Measurements from ENCODE around the gene ACAA2. TPM values are rescaled to one million over a fixed set of nuclear protein-coding genes. Genes with fewer than 3 reads are reported as not detected.

ACAA2 gene
- total RNA-seq, 1 donor from 2014 or later: 109 TPM

DNA sequence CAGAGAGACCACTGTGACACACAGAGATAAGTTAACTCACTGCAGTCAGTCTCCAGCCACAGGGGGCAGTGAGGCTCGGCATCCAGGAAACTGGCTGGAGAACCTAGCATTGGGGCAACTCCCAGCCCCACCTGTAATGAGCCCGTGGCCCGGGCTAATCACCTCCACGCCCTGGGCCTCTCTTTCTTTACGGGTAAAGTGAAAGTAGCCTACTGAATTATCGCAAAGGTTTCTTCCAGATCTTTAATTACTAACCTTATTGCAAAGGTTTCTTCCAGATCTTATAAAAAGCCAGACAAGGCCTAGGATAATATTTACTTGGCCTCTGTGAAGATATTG is 45.7 kb upstream of the ACAA2 start:
- no peak overlapping the region for H3K27ac Mint-ChIP-seq (ENCODE audit: unreplicated experiment)
- no peak overlapping the region for H3K4me3 Mint-ChIP-seq (ENCODE audit: unreplicated experiment)

DNA sequence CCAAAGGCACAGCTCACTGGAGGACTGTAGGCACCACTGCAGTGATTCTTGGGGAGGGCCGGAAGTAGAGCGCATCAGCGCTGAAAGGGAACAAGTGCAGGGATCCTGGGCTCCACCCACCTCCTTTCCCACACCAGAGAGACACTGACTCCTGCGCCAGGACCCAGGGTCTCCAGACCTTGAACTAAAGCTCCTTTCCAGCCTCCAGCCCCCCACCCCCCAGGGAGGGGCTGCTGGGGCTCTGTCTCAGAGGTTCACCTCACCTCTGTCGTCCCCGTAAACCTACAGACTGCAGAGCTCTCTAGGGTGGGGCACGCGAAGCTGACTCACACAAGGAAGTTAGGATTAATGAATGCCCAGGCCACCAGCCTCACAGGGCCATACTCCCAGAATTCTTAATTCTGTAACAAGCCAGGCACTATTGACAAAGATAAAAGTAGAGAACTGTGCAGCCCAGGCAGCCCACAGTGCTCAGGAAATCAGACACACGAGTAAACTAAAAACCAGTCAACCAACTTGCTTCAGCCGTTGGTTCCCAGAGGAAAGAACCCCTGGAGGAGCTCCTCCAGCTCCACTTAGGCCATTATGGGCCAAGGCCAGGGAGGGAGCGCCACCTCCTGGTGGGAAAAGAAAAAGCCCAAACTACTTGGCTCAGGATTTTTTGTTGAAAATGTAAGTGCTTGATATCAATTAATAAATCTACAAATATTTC is 45.1 kb upstream of the ACAA2 start:
- Mint-ChIP-seq H3K4me1 (ENCODE audit: low read depth, unreplicated experiment) (peaks cover 32% of the 10 kb centered on the region), H3K9me3 (ENCODE audit: unreplicated experiment) (peaks cover 2% of the 10 kb centered on the region), H3K4me3 (ENCODE audit: unreplicated experiment) (no peak overlapping the region), H3K36me3 (ENCODE audit: unreplicated experiment) (no peaks in the 10 kb centered on the region), H3K27ac (ENCODE audit: unreplicated experiment) (no peak overlapping the region), H3K27me3 (ENCODE audit: unreplicated experiment) (no peaks in the 10 kb centered on the region)
- TF ChIP-seq, protein P1, sequence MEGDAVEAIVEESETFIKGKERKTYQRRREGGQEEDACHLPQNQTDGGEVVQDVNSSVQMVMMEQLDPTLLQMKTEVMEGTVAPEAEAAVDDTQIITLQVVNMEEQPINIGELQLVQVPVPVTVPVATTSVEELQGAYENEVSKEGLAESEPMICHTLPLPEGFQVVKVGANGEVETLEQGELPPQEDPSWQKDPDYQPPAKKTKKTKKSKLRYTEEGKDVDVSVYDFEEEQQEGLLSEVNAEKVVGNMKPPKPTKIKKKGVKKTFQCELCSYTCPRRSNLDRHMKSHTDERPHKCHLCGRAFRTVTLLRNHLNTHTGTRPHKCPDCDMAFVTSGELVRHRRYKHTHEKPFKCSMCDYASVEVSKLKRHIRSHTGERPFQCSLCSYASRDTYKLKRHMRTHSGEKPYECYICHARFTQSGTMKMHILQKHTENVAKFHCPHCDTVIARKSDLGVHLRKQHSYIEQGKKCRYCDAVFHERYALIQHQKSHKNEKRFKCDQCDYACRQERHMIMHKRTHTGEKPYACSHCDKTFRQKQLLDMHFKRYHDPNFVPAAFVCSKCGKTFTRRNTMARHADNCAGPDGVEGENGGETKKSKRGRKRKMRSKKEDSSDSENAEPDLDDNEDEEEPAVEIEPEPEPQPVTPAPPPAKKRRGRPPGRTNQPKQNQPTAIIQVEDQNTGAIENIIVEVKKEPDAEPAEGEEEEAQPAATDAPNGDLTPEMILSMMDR (IDR thresholded peaks at IDR 0.05; ENCODE audit: partially characterized antibody, unreplicated experiment): peak; percentile 91
- DNase-seq: peak; percentile 85

More for the DNA sequence above, 45.7 kb upstream of the ACAA2 start:
- Mint-ChIP-seq H3K27me3 (ENCODE audit: unreplicated experiment) (no peaks in the 10 kb centered on the region), H3K9me3 (ENCODE audit: unreplicated experiment) (peaks cover 2% of the 10 kb centered on the region), H3K4me1 (ENCODE audit: low read depth, unreplicated experiment) (peaks cover 33% of the 10 kb centered on the region), H3K36me3 (ENCODE audit: unreplicated experiment) (no peaks in the 10 kb centered on the region)
- no peak for DNase-seq
- TF ChIP-seq, protein P1 (IDR thresholded peaks at IDR 0.05; ENCODE audit: partially characterized antibody, unreplicated experiment): peak; percentile 57

GRCh38 chr18:49857708-49858107 is 44.4 kb upstream of the ACAA2 start:
- TF ChIP-seq, protein P1 (IDR thresholded peaks at IDR 0.05; ENCODE audit: partially characterized antibody, unreplicated experiment): no peak
- no peaks in the 10 kb centered on the region for H3K27me3 Mint-ChIP-seq (ENCODE audit: unreplicated experiment)
- peaks cover 4% of the 10 kb centered on the region for H3K9me3 Mint-ChIP-seq (ENCODE audit: unreplicated experiment)
- peaks cover 27% of the 10 kb centered on the region for H3K4me1 Mint-ChIP-seq (ENCODE audit: low read depth, unreplicated experiment)
- DNase-seq: no peak
- no peak overlapping the region for H3K4me3 Mint-ChIP-seq (ENCODE audit: unreplicated experiment)
- H3K27ac Mint-ChIP-seq (ENCODE audit: unreplicated experiment): no peak overlapping the region
- H3K36me3 Mint-ChIP-seq (ENCODE audit: unreplicated experiment): no peaks in the 10 kb centered on the region

DNA sequence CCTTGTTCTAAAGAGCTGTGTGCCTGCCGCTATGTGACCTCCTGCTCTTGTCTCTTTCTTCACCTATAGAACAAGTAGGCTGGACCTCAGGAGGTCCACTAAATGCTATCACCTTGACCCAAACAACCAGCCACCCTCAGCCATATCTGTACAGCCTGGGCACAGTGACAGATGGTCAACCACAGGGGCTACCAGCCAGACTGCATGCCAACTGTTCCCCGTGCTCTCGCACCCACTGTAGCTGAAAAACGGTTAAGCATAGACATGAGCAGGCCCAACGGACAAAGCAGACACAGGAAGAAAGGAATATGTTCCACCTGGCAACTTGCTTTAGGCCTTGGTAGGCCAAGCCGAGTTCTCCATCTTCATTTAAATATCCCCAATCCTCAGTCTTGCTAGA is 43.2 kb upstream of the ACAA2 start:
- no peak for DNase-seq
- no peak overlapping the region for H3K27ac Mint-ChIP-seq (ENCODE audit: unreplicated experiment)

More for the DNA sequence above, 43.2 kb upstream of the ACAA2 start:
- Mint-ChIP-seq H3K4me1 (ENCODE audit: low read depth, unreplicated experiment) (peaks cover 21% of the 10 kb centered on the region), H3K36me3 (ENCODE audit: unreplicated experiment) (no peaks in the 10 kb centered on the region), H3K9me3 (ENCODE audit: unreplicated experiment) (peaks cover 4% of the 10 kb centered on the region), H3K27me3 (ENCODE audit: unreplicated experiment) (no peaks in the 10 kb centered on the region), H3K4me3 (ENCODE audit: unreplicated experiment) (peak overlapping the region; percentile 42)
- TF ChIP-seq, protein P1 (IDR thresholded peaks at IDR 0.05; ENCODE audit: partially characterized antibody, unreplicated experiment): no peak

Measured in glutamatergic neuron (in vitro differentiated cells).